Fibroblast of the aortic adventitia (primary cell): ENCODE data around the gene ABLIM1. TPM values are rescaled to one million over a fixed set of nuclear protein-coding genes. Genes with fewer than 3 reads are reported as not detected.

Experiments
- DNase-seq: peaks from one replicate; pipeline ENCODE4 v3.0.0-alpha.2; 2010; ENCODE audit warnings: low read depth
- H3K4me3 ChIP-seq: 2 replicates; pipeline ENCODE4 v1.5.1; 2011; ENCODE audit warnings: low read depth, mild to moderate bottlenecking, control low read depth, low read length, moderate library complexity
- total RNA-seq: library from RNA; depleted of rRNA; stranded (reverse); fragments of >200 nt; gene quantifications from 2 replicates; pipeline ENCODE4 v1.2.3, GENCODE V29; 2012; ENCODE audit warnings: low replicate concordance
- TF ChIP-seq, protein P1 (sequence below): IDR thresholded peaks from 2 replicates; pipeline ENCODE4 v1.5.1; 2011; ENCODE audit warnings: mild to moderate bottlenecking, low read length, control low read depth, inconsistent platforms; ENCODE audit not compliant: insufficient read depth

Gene ABLIM1
- total RNA-seq, 1 donor, result 36.1 TPM

GRCh38 chr10:114642729-114643128 is 15.3 kb downstream of the ABLIM1 start:
- no peak overlapping the region for H3K4me3 ChIP-seq
- TF ChIP-seq, protein P1, sequence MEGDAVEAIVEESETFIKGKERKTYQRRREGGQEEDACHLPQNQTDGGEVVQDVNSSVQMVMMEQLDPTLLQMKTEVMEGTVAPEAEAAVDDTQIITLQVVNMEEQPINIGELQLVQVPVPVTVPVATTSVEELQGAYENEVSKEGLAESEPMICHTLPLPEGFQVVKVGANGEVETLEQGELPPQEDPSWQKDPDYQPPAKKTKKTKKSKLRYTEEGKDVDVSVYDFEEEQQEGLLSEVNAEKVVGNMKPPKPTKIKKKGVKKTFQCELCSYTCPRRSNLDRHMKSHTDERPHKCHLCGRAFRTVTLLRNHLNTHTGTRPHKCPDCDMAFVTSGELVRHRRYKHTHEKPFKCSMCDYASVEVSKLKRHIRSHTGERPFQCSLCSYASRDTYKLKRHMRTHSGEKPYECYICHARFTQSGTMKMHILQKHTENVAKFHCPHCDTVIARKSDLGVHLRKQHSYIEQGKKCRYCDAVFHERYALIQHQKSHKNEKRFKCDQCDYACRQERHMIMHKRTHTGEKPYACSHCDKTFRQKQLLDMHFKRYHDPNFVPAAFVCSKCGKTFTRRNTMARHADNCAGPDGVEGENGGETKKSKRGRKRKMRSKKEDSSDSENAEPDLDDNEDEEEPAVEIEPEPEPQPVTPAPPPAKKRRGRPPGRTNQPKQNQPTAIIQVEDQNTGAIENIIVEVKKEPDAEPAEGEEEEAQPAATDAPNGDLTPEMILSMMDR, result no peak
- no peak for DNase-seq

- DNase-seq, result peak; percentile 72
- TF ChIP-seq, protein P1, result no peak
- H3K4me3 ChIP-seq, result no peak overlapping the region
Observed at GRCh38 chr10:114638821-114639625, 19.1 kb downstream of the ABLIM1 start.

DNA sequence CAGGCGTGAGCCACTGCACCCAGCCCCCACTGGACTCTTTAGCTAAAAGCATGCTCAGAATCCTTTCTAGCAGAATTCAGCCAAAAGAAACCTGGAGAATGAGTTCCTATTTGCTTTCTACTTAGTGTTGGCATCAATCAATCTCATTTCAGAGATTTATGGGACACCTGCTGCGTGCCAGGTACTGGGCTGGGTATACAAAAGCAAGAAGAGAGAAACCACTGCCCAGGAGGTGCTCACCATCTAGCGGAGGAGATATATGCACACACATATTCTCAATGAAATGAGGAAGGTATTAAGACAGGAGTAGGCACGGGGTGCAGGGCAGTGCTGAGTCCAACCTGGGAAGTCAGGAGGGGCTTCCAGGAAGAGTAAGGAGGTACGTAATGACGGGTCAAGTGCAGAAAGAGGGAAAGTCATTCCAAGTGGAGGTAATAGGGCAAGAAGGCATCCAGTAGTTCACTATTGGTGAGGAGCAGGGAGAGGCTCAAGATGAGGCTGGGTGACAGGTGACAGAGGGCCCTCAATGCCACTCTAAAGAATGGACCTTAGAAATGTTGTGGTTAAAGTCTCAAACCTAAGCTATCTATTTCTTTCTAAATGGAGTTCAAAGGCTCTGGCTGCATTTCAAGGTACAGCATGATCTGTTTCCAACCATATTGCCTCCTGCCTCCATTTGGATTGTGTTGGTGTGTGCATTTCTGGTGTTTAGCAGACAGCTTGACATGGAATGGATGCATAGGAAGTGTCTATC is 22.1 kb downstream of the ABLIM1 start:
- no peak overlapping the region for H3K4me3 ChIP-seq
- TF ChIP-seq, protein P1, result no peak
- no peak for DNase-seq

GRCh38 chr10:114635101-114635500 is 23.0 kb downstream of the ABLIM1 start:
- no peak for DNase-seq
- no peak overlapping the region for H3K4me3 ChIP-seq
- TF ChIP-seq, protein P1, result no peak

DNA sequence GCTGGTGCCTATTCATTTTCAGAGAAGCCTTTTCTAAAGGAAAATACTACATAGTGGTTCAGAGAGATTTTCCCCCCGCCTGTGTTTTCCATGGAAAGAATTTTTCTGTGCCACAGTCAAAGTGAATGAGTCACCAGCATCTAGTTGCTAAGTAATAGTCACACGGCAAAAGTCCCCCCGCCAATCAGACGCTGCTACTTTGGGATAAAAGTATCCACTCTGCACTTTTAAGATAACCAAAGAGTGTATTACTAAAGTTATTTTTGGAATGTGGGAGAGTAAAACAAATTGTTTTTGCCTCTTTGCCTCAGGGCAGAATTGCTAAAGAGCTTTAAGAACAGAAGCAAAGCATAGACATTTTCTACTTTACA is 23.5 kb downstream of the ABLIM1 start:
- no peak overlapping the region for H3K4me3 ChIP-seq
- TF ChIP-seq, protein P1, result no peak
- peak; percentile 94 for DNase-seq

- DNase-seq, result peak; percentile 79
- H3K4me3 ChIP-seq, result peak overlapping the region; percentile 9
- TF ChIP-seq, protein P1, result no peak
Observed at GRCh38 chr10:114632869-114633715, 25.0 kb downstream of the ABLIM1 start.
